ENCODE measurements around the gene MYD88.
A peak's percentile ranks its signal among the peaks of the same experiment; 100 is the strongest.
"Not testable (repeated sequence)": the region's sequence is repeated elsewhere in the genome, so short reads cannot be mapped to it uniquely, and the experiment has no call there.

Gene MYD88

GRCh38 chr3:38146504-38146903 lies 8.0 kb downstream of the MYD88 start:
- no peak for DNase-seq

GRCh38 chr3:38147421-38147820 lies 9.0 kb downstream of the MYD88 start:
- no peak for DNase-seq

DNA sequence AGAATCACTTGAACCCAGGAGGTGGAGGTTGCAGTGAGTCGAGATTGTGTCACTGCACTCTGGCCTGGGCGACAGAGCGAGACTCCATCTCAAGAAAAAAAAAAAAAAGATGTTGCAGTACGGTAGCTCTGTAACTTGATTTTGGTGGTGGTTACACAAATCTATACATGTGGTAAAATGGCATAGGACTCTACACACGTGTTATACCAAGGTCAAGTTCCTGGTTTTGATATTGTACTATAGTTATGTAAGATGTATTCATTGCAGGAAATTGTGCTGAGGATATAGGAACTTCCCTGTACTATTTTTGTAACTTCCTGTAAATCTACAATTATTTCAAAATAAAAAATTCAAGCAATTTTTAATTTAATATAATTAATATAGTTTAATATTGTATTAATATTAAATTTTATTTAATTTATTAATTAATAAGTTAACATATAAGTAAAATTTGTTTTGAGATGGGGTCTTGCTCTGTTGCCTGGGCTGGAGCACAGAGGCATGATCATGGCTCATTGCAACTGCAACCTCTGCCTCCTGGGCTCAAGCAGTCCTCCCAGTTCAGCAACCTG lies 9.9 kb downstream of the MYD88 start:
- DNase-seq = no peak

DNA sequence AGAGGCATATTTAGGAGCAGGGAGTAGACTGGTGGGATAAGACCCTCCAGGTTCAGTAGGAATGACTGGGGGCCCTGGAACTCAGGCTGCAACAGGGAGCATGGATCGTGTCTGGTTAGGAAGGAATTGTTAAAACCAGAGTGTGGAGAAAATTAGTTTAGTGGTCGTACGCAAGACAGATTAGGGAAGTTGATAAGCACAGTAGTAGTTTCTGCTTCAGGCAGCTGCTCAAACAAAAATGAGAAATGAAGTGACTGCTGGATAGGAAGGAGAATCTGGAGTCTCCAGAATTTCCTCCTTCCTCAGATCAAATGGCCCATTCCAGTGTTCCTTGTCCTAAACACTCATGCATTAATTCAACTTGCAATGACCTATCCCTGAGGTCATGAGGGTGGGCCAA lies 11.2 kb downstream of the MYD88 start:
- no peak for DNase-seq

DNA sequence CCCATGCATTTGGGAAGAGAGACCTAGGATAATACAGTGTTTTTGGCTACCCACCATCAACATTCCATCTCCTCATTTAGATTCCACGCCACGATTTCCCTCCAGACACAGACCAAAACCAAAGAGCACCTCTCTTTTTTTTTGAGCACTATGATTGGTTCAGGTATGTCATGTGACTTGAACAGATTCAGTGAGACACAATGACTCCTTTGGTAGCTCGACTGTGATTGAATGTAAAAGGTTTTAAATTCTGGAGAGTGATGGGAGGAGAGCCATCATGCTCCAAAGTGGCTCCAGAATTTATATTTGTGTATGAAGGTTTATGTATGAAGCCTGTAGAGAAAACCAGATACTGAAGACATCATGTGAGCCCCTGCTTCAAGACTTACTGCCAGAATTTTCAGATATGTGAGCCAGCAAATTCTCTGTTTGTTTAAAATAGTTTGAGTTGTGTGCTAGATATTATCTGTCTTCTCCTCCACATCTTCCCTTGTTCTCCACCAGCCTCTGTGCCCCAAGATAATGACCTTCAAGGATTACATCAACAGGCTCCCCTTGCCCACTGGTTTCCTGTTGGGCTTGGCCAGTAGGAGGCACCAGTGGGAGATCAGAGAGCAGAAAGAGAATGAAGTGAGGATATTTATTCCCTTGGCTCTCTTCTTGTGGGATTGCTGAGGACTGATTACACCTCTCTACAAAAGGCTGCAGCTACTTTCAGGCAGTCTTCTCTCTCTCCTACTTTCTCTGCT lies 12.5 kb downstream of the MYD88 start:
- DNase-seq = no peak

DNA sequence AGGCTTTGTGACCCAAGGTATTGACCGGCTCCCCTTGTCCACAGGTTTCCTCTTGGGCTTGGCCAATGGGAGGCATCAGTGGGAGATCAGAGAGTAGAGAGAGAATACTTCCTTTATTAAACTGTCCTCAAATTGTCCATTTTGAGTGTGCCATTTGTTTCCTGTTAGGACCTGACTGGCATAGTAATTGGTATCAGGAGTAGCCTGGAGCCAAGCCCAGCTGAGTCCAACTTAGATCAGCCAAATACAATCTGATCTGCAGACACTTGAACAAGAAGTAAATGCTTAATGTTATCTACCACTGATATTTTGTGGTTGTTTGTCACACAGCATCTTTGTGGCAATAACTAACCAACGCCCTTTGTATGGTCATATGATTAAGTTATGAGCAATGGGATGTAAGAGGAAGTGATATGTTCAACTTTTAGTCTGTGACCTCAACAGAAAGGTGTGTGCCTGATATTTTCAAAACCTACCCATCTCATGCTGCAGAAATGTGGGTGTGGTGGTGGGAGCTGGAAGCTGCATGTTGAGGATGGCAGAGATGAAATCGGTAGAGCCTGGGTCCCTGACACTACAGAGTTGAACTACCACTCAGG lies 13.3 kb downstream of the MYD88 start:
- no peak for DNase-seq

GRCh38 chr3:38152609-38153008 lies 14.1 kb downstream of the MYD88 start:
- no peak for DNase-seq

GRCh38 chr3:38153221-38153620 lies 14.8 kb downstream of the MYD88 start:
- DNase-seq = no peak

GRCh38 chr3:38154033-38154494 lies 15.6 kb downstream of the MYD88 start:
- no peak for DNase-seq

GRCh38 chr3:38154625-38155255 lies 16.3 kb downstream of the MYD88 start:
- DNase-seq = no peak

GRCh38 chr3:38155825-38156224 lies 17.4 kb downstream of the MYD88 start:
- DNase-seq = no peak

DNA sequence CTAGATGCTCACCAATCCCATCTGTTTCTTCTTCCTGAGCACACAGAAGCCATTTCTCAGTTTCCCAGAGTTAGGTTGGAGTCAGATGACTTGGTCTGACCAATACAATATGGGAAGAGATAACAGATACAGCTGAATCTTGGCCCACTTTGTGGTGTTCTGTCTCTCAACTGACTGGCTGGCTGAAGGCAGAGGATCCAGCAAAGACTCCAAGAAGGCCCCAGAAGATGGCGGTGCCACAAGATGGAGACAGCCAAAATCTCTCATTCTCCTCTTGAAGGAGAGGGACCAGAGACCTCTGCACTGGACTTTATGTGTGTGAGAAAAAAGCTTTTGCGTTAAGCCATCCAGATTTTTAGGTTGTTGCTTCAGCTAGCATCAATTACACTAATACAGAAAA lies 18.7 kb downstream of the MYD88 start:
- DNase-seq = no peak

GRCh38 chr3:38157595-38157994 lies 19.1 kb downstream of the MYD88 start:
- peak; percentile 4 for DNase-seq

GRCh38 chr3:38158472-38158871 lies 20.0 kb downstream of the MYD88 start:
- DNase-seq = no peak

DNA sequence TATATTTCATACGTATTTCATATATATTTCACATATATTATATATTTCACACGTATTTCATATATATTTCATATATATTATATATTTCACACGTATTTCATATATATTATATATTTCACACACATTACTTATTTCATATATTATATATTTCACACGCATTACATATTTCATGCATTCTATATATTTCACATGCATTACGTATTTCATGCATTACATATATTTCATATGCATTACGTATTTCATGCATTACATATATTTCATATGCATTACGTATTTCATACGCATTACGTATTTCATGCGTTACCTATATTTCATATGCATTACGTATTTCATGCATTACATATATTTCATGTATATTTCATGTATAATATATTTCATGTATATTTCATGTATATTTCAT lies 22.2 kb downstream of the MYD88 start:
- DNase-seq = not testable (repeated sequence)

DNA sequence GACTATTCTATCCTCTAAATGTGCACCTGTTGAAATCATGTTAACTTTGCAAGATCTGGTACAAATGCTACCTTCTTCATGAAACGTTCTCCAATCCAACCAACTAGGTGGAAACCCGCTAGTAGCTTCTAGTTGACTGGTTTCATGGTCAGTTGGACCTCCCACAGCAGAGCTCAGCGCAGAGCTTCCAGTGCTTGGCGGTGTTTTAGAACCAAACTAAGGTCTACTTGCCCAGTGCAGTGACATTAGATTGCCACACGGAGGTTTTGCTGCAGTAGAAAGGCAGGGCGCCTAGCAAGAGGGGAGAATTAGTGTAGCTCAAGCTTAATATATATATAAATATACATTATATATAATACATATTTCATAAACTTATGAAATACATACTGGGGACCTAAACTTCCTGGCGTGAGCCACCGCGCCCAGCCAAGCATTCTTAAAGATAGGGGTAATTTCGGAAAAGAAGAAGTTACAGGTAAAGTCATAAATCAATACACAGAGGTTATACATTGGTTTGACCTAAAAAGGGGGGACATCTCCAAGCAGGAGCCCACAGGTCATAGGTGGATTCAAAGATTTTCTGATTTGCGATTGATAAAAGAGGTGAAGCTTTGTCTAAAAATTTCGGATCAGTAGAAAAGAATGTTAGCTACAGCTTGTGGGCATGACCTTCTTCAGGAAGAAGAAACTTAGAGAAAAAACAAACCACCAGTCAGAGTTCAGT lies 24.8 kb downstream of the MYD88 start:
- DNase-seq = no peak

DNA sequence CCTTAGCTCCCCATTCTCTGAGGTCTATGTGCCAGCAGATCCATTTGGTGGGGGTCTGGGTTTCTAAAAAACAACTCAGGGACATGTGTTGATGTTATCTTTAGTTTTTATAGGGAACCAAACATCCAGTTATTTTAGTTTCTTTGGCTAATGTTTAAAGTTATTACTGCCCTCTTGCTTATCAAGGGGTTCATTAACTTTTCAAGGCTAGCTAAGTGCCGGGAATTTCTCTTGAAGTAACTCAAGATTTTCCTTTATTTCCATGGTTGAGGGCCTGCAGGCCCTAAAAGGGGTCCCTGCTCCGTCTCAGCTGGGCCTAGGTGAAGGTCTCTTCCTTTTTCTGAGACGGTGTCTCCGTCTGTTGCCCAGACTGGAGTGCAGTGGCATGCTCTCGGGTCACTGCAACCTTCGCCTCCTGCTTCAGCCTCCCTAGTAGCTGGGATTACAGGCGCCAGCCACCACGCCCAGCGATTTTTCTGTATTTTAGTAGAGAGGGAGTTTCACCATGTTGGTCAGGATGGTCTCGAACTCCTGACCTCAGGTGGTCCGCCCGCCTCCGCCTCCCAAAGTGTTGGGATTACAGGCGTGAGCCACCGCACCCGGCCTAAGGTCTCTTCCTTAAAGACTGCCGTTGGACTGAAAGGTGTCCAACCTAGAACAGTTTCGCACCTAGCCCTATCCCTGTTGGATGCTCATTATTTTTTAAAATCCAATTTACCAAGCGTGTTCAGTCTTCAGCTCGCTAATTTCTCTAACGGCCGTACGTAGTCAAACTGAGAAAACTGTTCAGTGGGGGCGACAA lies 25.6 kb downstream of the MYD88 start:
- no peak for DNase-seq

DNA sequence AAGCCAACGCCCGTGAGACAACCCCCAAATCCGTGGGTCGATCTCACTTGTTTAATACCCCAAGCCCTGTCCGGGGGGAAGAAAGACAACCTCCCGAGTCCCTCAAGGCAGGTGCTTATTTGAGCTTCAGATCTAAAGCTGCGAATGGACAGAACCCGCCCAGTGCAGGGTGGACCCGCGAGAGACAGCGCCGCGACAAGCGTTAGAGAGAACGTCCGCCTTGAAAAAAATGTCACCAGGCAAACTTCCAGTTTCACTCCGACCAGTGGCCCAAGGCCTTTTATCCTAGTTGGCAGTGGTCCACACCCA lies 26.1 kb downstream of the MYD88 start:
- DNase-seq = no peak

DNA sequence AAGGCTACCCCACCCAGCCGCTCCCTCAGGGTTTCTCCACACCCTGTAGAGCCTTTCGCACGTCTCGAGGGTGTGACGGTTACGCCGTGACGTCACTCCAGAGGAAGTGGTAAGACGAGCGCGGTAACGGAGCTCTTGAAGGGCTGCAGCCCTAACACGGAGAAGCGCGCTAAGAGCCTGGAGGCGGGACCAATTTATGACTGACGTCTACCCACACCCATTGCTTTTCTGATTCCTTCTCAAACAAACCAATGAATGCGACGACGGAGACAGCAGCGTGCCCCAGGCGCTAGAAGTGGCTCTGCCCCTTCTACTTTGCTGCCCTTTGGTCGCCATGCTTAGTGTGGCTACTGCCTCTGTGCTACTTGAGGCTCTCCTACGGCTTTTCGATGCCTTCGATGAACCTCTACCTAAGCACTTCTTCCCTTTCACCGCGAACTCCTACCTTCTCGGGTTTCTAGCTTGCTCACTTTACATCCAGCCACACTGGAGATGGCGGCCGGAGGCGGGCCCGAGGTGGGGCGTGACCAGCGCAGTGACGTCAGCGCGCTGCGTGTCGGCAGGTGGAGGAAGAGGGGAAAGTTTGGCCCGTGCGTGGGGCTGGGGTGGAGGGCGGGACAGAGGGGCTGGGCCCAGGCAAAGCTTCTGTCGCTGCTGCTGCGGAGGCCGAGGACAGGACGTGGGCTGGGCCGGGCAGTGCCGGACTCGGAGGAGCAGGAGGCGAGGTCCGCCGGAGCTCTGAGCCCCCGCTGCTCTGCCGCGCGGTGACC lies 26.7 kb downstream of the MYD88 start, which contains the start of gene OXSR1:
OXSR1 (plus strand) TSS at position 586 of the 770 bp plus-strand sequence. CDS start 340 bp downstream, outside the sequence.
- DNase-seq = peak; percentile 95

DNA sequence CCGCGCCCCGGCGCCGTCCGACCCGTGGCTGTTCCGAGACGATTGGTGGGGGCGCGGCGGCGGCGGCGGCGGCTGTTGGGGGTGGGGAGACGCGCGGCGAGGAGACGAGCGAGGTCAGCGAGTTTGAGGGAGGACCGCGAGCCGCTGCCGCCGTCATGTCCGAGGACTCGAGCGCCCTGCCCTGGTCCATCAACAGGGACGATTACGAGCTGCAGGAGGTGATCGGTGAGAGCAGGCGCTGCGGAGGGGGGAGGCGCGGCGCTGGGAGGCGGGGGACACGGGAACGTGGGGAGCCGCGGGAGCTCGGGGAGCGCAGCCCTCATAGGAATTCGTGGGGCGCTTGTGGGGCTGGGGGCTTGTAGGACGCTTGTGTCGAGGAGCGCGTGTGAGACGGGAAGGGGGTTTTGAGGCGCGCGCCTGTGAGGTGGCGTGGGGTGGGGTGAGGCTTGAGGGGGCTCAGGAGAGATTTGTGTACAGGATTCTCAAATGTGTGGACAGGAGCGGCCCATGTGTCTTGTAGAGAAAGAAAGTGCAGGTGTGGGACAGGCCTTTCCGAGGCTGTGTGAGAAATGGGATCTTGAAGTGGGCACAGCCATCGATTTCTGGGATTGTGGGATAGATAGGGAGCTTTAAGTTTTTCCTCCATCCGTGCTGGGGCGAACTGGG lies 27.4 kb downstream of the MYD88 start:
- DNase-seq = peak; percentile 23

- no peak for DNase-seq
These were observed 29.1 kb downstream of the MYD88 start for GRCh38 chr3:38167591-38167990.
